GM12892 (cell line): ENCODE measurements around the gene PCDHB8.

Source experiments
- POLR2A ChIP-seq: IDR thresholded peaks from 2 replicates; pipeline ENCODE4 v1.6.1; 2011; ENCODE audit warnings: low read depth, low read length, control low read depth
- TAF1 ChIP-seq: IDR thresholded peaks from 2 replicates; pipeline ENCODE4 v1.6.1; 2011; ENCODE audit warnings: low read depth, mild to moderate bottlenecking, control low read depth, low read length, borderline replicate concordance

DNA sequence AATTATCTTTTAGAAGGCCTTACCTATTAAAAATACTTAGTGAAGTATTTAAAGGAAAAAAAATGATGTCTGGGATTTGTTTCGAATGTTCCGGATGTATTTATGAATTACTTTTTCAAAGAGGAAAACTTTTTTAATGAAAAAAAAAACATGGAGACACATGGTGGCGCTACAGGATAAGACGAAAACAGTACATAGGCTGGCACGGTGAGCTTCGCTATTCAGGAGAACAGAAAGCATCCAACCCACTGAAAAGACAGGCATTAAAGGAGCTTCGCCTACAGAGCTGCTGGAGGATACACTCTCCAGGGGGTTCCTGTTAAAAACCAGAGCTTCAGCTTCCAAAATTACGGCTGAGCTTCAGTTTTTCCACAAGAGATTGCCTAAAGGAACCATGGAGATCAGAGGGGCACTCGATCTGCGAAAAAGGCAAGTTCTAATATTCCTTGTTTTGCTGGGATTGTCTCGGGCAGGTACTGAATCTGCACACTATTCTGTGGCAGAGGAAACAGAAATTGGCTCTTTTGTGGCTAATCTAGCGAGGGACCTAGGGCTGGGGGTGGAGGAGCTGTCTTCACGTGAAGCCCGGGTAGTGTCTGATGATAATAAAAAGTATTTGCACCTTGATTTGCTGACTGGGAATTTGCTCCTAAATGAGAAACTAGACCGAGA is 45.7 kb downstream of the PCDHB8 start, which contains the start of gene PCDHB14:
- TF ChIP-seq POLR2A (no peak), TAF1 (no peak)
